A549 (cell line): ENCODE data around the gene U2SURP. TPM values are rescaled to one million over a fixed set of nuclear protein-coding genes. Genes with fewer than 3 reads are reported as not detected.

ENCODE experiments used
- ATAC-seq, 2 experiments: fragments of 200-7000 bp in 1 of 2; fragments of >200 bp in 1 of 2; cut with Nextera tagmentation in 1 of 2; cut with Tn5 transposase in 1 of 2; 3 replicates each; pipeline versions ENCODE4 v1.8.0 to v1.9.1; 2018 to 2020; ENCODE audit warnings: mild to moderate bottlenecking in 1 of 2, moderate library complexity in 1 of 2
- CTCF ChIA-PET: fragments of 300-600 bp; sonication (Branson Sonifier 250); formaldehyde crosslinking; extraction: SDS; loops from one replicate; lab custom pipeline; 2021; ENCODE audit warnings: antibody characterized with exemption, inconsistent platforms; lab: Yijun Ruan, JAX
- POLR2A ChIA-PET: fragments of 350-600 bp; formaldehyde crosslinking; extraction: SDS; loops from one replicate; lab custom pipeline; 2021; ENCODE audit warnings: antibody characterized with exemption, inconsistent platforms; lab: Yijun Ruan, JAX
- DNase-seq, 2 experiments: peaks; one replicate each; pipeline versions ENCODE4 v3.0.0 to v3.0.0-alpha.2; 2011 to 2016; ENCODE audit warnings: low read depth in 1 of 2, low spot score in 1 of 2
- FAIRE-seq: peaks from 2 replicates; lab custom pipeline; 2011; peaks lifted over from hg19 to GRCh38; lab: Jason Lieb, UNC
- H3K27ac ChIP-seq, 2 experiments: fragments of >200 bp; sonication (Bioruptor Twin); formaldehyde crosslinking; 3 replicates each; pipeline ENCODE4 v1.5.1; 2016 to 2017
- H3K4me1 ChIP-seq: fragments of >200 bp; sonication (Bioruptor Twin); formaldehyde crosslinking; 3 replicates; pipeline ENCODE4 v1.6.1; 2016
- H3K4me2 ChIP-seq: fragments of >200 bp; sonication (Bioruptor Twin); formaldehyde crosslinking; 3 replicates; pipeline ENCODE4 v1.6.1; 2016
- H3K4me3 ChIP-seq: fragments of >200 bp; sonication (Bioruptor Twin); formaldehyde crosslinking; 3 replicates; pipeline ENCODE4 v1.5.1; 2016
- H3K9me3 ChIP-seq: fragments of >200 bp; sonication (Bioruptor Twin); formaldehyde crosslinking; 3 replicates; pipeline ENCODE4 v1.6.1; 2016
- CEBPB ChIP-seq, 2 experiments: fragments of >200 bp in 1 of 2; sonication (Bioruptor Twin) in 1 of 2; formaldehyde crosslinking in 1 of 2; IDR thresholded peaks; 2 replicates each; pipeline ENCODE4 v1.6.1; 2012 to 2016
- EHMT2 ChIP-seq: fragments of 200-600 bp; sonication (generic); IDR thresholded peaks from 2 replicates; pipeline ENCODE4 v1.6.1; 2016; ENCODE audit warnings: antibody characterized with exemption, low read depth, mild to moderate bottlenecking, moderate library complexity
- FOSL2 ChIP-seq, 2 experiments: fragments of 450-650 bp in 1 of 2; fragments of >200 bp in 1 of 2; sonication (Bioruptor Twin) in 1 of 2; formaldehyde crosslinking; IDR thresholded peaks; 2 replicates each; pipeline versions ENCODE4 v1.5.0 to v1.6.1; 2016 to 2020; ENCODE audit warnings: mild to moderate bottlenecking in 1 of 2, moderate library complexity in 1 of 2
- HES2 ChIP-seq: fragments of >200 bp; sonication (Bioruptor Twin); formaldehyde crosslinking; IDR thresholded peaks from 2 replicates; pipeline ENCODE4 v1.6.1; 2016
- KDM1A ChIP-seq: fragments of 200-600 bp; sonication (generic); IDR thresholded peaks from 2 replicates; pipeline ENCODE4 v1.6.1; 2016; ENCODE audit warnings: low read depth, mild to moderate bottlenecking
- KDM5A ChIP-seq: fragments of 200-600 bp; sonication (generic); IDR thresholded peaks from 2 replicates; pipeline ENCODE4 v1.6.1; 2016; ENCODE audit warnings: antibody characterized with exemption, mild to moderate bottlenecking
- MAFK ChIP-seq: fragments of 450-650 bp; IDR thresholded peaks from 2 replicates; pipeline ENCODE4 v1.6.1; 2014; ENCODE audit not compliant: partially characterized antibody
- NPAS2 ChIP-seq: fragments of 250-450 bp; sonication (Bioruptor Pico); IDR thresholded peaks from 2 replicates; pipeline ENCODE4 v1.8.0; 2022; ENCODE audit warnings: mild to moderate bottlenecking, moderate library complexity, borderline replicate concordance
- RFX5 ChIP-seq: fragments of 450-650 bp; IDR thresholded peaks from 2 replicates; pipeline ENCODE4 v1.7.1; 2014; ENCODE audit warnings: antibody characterized with exemption, mild to moderate bottlenecking, moderate library complexity
- ZC3H11A ChIP-seq: fragments of 450-650 bp; IDR thresholded peaks from 2 replicates; pipeline ENCODE4 v1.6.1; 2014; ENCODE audit warnings: antibody characterized with exemption, mild to moderate bottlenecking
- ZNF302 ChIP-seq: fragments of 250-450 bp; sonication (Bioruptor Pico); IDR thresholded peaks from 2 replicates; pipeline ENCODE4 v1.9.0; 2021; ENCODE audit warnings: inconsistent platforms, mild to moderate bottlenecking, moderate library complexity
- WGBS: methylation state at CpG from one replicate; pipeline ENCODE4 v1.1.6; 2017; ENCODE audit errors: missing lambda C conversion rate; 5-methylcytosine and 5-hydroxymethylcytosine counted together
- polyA plus RNA-seq, 4 experiments: library from polyadenylated mRNA; depleted of rRNA in 3 of 4; stranded (reverse); fragments of >200 nt; fragmentation: RNase III in 1 of 4; extraction: RNeasy Plus Mini Kit Qiagen cat#74134 plus additional on column Dnase treatment in 1 of 4; gene quantifications; 2 replicates in 3 of 4; 3 replicates in 1 of 4; pipeline ENCODE4 v1.2.3, GENCODE V29; 2011 to 2017
- TF ChIP-seq, protein P1 (sequence below): fragments of 200-600 bp; sonication (generic); IDR thresholded peaks from 2 replicates; pipeline ENCODE4 v1.6.1; 2016; ENCODE audit warnings: antibody characterized with exemption, mild to moderate bottlenecking, moderate library complexity
- TF ChIP-seq, protein P2 (sequence below): fragments of 150-350 bp; IDR thresholded peaks from 2 replicates; pipeline ENCODE4 v1.6.1; 2014; ENCODE audit warnings: low read depth, mild to moderate bottlenecking, low read length

The U2SURP gene
- polyA plus RNA-seq, 2 of the 4 experiments (the other 2 are of a cell fraction) = 90.1 to 166 TPM

DNA sequence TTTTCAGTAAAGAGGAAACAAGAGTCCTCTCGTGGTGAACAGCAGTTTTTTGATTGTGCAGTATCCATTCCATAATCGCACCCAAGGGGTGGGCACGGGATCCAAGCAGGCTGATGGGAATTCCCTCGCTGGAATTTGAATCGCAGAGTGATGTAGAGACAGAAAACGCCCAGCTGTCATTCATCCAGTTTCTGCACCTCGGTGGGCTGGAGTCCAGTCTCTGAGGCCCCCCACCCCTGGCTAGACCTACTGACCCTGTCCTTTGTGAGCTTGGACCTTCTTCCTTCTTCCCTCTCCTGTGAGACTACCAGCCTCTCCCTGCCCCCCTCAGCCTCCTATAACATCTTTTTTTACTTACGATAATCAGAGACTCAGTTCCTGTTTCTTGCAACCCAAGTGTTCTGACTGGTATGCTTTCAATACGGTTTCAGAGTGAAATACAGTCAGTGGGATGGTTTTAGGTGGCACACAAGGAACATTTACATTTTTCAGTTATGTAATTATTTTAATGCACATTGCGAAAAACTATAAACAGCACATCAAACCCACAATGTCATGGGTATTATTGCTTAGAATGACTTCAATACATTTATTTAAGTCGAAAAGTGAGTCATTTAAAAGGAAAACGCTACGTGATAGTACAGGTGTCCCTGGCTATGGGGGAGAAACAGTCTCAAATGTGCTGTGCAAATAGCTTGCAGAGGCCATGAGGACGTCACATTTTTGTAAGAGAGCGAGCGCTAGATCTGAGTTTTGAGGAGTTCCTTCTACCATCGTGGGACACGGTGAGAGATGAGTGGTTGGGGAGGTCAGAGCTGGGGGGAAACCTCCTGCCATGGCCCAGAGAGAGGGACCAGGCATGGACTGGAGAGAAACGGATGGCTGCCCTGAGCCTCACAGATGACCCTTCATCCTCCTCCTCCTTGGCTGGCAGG is 80.7 kb downstream of the U2SURP start:
- POLR2A ChIA-PET = no interaction called here
- FAIRE-seq (no peak), DNase-seq (no peak), ATAC-seq (no peak; a peak in 1 of 6 replicates)
- WGBS = 63% methylated on average over 19 of the region's 19 CpGs
- H3K4me2 ChIP-seq = no peak overlapping the region
- no peak overlapping the region for H3K27ac ChIP-seq
- no peaks in the 10 kb centered on the region for H3K9me3 ChIP-seq
- no peak for TF ChIP-seq CEBPB (IDR thresholded peaks at IDR 0.05)
- TF ChIP-seq, protein P1, sequence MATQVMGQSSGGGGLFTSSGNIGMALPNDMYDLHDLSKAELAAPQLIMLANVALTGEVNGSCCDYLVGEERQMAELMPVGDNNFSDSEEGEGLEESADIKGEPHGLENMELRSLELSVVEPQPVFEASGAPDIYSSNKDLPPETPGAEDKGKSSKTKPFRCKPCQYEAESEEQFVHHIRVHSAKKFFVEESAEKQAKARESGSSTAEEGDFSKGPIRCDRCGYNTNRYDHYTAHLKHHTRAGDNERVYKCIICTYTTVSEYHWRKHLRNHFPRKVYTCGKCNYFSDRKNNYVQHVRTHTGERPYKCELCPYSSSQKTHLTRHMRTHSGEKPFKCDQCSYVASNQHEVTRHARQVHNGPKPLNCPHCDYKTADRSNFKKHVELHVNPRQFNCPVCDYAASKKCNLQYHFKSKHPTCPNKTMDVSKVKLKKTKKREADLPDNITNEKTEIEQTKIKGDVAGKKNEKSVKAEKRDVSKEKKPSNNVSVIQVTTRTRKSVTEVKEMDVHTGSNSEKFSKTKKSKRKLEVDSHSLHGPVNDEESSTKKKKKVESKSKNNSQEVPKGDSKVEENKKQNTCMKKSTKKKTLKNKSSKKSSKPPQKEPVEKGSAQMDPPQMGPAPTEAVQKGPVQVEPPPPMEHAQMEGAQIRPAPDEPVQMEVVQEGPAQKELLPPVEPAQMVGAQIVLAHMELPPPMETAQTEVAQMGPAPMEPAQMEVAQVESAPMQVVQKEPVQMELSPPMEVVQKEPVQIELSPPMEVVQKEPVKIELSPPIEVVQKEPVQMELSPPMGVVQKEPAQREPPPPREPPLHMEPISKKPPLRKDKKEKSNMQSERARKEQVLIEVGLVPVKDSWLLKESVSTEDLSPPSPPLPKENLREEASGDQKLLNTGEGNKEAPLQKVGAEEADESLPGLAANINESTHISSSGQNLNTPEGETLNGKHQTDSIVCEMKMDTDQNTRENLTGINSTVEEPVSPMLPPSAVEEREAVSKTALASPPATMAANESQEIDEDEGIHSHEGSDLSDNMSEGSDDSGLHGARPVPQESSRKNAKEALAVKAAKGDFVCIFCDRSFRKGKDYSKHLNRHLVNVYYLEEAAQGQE = no peak
- TF ChIP-seq FOSL2 (IDR thresholded peaks at IDR 0.05) = no peak
- no peak for TF ChIP-seq FOSL2 (CRISPR knock-in tag; IDR thresholded peaks at IDR 0.05)
- no peak for TF ChIP-seq EHMT2
- TF ChIP-seq KDM1A = no peak
- TF ChIP-seq KDM5A = no peak
- TF ChIP-seq HES2 = no peak
- no peak for TF ChIP-seq MAFK
- TF ChIP-seq, protein P2, sequence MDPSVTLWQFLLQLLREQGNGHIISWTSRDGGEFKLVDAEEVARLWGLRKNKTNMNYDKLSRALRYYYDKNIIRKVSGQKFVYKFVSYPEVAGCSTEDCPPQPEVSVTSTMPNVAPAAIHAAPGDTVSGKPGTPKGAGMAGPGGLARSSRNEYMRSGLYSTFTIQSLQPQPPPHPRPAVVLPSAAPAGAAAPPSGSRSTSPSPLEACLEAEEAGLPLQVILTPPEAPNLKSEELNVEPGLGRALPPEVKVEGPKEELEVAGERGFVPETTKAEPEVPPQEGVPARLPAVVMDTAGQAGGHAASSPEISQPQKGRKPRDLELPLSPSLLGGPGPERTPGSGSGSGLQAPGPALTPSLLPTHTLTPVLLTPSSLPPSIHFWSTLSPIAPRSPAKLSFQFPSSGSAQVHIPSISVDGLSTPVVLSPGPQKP = no peak
- no peak for TF ChIP-seq NPAS2 (CRISPR knock-in tag)
- TF ChIP-seq RFX5 = no peak
- H3K4me3 ChIP-seq = no peak overlapping the region
- CTCF ChIA-PET = interaction anchor here (1.0 kb wide), 1 partner anchor 24 kb away, joined by 3 read pairs; no protein-coding TSS in a partner anchor
- no peaks in the 10 kb centered on the region for H3K4me1 ChIP-seq

DNA sequence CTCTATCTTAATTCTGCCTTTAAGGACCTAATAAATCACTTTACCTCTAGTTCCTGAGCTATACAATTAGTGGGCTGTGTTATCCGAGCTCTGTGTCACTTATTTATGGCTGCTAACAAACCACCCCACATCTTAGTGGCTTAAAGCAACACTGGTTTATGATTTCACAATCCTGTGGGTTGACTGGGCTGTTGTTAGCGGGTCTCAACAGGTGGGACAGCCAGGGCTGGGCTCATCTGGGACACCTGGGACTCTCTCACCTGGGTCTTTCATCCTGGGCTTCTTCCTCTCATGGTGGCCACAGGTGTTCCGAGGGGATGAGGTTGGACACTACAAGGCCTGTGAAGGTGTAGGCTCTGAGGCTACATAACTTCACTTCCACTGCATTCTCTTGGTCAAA is 82.4 kb downstream of the U2SURP start:
- ATAC-seq = no peak
- no peak for DNase-seq
- H3K4me1 ChIP-seq = no peaks in the 10 kb centered on the region
- WGBS = 78% methylated on average over 3 of the region's 3 CpGs
- TF ChIP-seq ZC3H11A = no peak
- TF ChIP-seq, protein P1 = no peak
- no peak for TF ChIP-seq ZNF302 (CRISPR knock-in tag)
- no peak for FAIRE-seq
- H3K4me3 ChIP-seq = no peak overlapping the region
- H3K9me3 ChIP-seq = no peaks in the 10 kb centered on the region
- POLR2A ChIA-PET = no interaction called here
- no peak overlapping the region for H3K27ac ChIP-seq
- CTCF ChIA-PET = interaction anchor here (1.0 kb wide), 1 partner anchor 11 kb away, joined by 5 read pairs; no protein-coding TSS in a partner anchor
- H3K4me2 ChIP-seq = no peak overlapping the region
